Vagina (tissue), 2 donors: Measurements from ENCODE around the gene MUTYH.

ENCODE experiments used
- CTCF ChIP-seq, 3 experiments: fragments of 450-650 bp in 2 of 3; fragments of 200-600 bp in 1 of 3; sonication (generic) in 1 of 3; IDR thresholded peaks; one replicate each; pipeline ENCODE4 v1.5.1; 2017 to 2019; ENCODE audit warnings: antibody characterized with exemption in 3 of 3, mild to moderate bottlenecking in 2 of 3, moderate library complexity in 2 of 3
- POLR2A ChIP-seq, 2 donors: fragments of 450-650 bp; IDR thresholded peaks; one replicate each; pipeline ENCODE4 v1.6.1; 2017; ENCODE audit warnings: antibody characterized with exemption in 2 of 2, mild to moderate bottlenecking in 2 of 2, moderate library complexity in 2 of 2
- POLR2AphosphoS5 ChIP-seq, 2 donors: sonication (generic); formaldehyde crosslinking; IDR thresholded peaks; one replicate each; pipeline ENCODE4 v1.9.0; 2017; ENCODE audit warnings: antibody characterized with exemption in 2 of 2, mild to moderate bottlenecking in 2 of 2, low read depth in 1 of 2; ENCODE audit not compliant: insufficient read depth in 1 of 2

GRCh38 chr1:45355683-45356082 lies 15.4 kb upstream of the MUTYH start:
- TF ChIP-seq CTCF (IDR thresholded peaks at IDR 0.05), result no peak
- no peak for TF ChIP-seq POLR2A (IDR thresholded peaks at IDR 0.05)
- TF ChIP-seq POLR2AphosphoS5 (IDR thresholded peaks at IDR 0.05; ENCODE audit: insufficient read depth in 1 of 2, low read depth in 1 of 2), result no peak
